Transverse colon (tissue), 4 donors: Measurements from ENCODE around the gene AP3B1.

Experiments used
- EP300 ChIP-seq: sonication (generic); formaldehyde crosslinking; IDR thresholded peaks from one replicate; pipeline ENCODE4 v1.6.1; 2017; ENCODE audit warnings: antibody characterized with exemption, low read depth
- POLR2A ChIP-seq: fragments of 450-650 bp; IDR thresholded peaks from one replicate; pipeline ENCODE4 v1.6.1; 2016; ENCODE audit warnings: antibody characterized with exemption, mild to moderate bottlenecking, moderate library complexity
- POLR2AphosphoS5 ChIP-seq, 3 donors: sonication (generic); formaldehyde crosslinking; IDR thresholded peaks; one replicate each; pipeline ENCODE4 v1.6.1; 2016; ENCODE audit warnings: antibody characterized with exemption in 3 of 3
- TF ChIP-seq, protein P1 (sequence below), 5 experiments: fragments of 200-600 bp in 3 of 5; fragments of 450-650 bp in 2 of 5; sonication (generic) in 3 of 5; IDR thresholded peaks; 1 replicate in 2 of 5; 2 replicates in 3 of 5; pipeline ENCODE4 v1.5.1; 2016 to 2017; ENCODE audit warnings: antibody characterized with exemption in 5 of 5, inconsistent platforms in 3 of 5, mild to moderate bottlenecking in 2 of 5, moderate library complexity in 1 of 5

DNA sequence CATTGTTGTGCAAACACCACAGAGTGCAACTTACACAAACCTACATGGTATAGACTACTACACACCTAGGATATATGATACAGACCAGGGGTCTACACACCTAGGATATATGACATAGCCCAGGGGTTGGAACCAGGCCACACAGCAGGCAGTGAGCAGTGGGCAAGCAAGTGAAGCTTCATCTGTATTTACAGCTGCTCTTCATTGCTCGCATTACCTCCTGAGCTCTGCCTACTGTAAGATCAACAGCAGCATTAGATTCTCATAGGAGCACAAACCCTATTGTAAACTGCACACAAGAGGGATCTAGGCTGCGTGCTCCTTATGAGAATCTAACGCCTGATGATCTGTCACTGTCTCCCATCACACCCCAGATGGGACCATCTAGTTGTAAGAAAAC lies 56.6 kb downstream of the AP3B1 start:
- TF ChIP-seq POLR2A (no peak), EP300 (no peak), POLR2AphosphoS5 (IDR thresholded peaks at IDR 0.05) (no peak)
- TF ChIP-seq, protein P1, sequence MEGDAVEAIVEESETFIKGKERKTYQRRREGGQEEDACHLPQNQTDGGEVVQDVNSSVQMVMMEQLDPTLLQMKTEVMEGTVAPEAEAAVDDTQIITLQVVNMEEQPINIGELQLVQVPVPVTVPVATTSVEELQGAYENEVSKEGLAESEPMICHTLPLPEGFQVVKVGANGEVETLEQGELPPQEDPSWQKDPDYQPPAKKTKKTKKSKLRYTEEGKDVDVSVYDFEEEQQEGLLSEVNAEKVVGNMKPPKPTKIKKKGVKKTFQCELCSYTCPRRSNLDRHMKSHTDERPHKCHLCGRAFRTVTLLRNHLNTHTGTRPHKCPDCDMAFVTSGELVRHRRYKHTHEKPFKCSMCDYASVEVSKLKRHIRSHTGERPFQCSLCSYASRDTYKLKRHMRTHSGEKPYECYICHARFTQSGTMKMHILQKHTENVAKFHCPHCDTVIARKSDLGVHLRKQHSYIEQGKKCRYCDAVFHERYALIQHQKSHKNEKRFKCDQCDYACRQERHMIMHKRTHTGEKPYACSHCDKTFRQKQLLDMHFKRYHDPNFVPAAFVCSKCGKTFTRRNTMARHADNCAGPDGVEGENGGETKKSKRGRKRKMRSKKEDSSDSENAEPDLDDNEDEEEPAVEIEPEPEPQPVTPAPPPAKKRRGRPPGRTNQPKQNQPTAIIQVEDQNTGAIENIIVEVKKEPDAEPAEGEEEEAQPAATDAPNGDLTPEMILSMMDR (IDR thresholded peaks at IDR 0.05) = no peak
